Skeletal muscle cell (primary cell): Measurements from ENCODE around the gene FUT2.
A peak's percentile ranks its signal among the peaks of the same experiment; 100 is the strongest.
"Not testable (repeated sequence)": the region's sequence is repeated elsewhere in the genome, so short reads cannot be mapped to it uniquely, and the experiment has no call there.

ENCODE experiments used
- DNase-seq: peaks from one replicate; pipeline ENCODE4 v3.0.0-alpha.2; 2010; ENCODE audit warnings: low read depth
- H3K4me3 ChIP-seq: 2 replicates; pipeline ENCODE4 v1.5.1; 2011; ENCODE audit warnings: low read depth, mild to moderate bottlenecking, control low read depth, low read length, moderate library complexity

FUT2 gene

DNA sequence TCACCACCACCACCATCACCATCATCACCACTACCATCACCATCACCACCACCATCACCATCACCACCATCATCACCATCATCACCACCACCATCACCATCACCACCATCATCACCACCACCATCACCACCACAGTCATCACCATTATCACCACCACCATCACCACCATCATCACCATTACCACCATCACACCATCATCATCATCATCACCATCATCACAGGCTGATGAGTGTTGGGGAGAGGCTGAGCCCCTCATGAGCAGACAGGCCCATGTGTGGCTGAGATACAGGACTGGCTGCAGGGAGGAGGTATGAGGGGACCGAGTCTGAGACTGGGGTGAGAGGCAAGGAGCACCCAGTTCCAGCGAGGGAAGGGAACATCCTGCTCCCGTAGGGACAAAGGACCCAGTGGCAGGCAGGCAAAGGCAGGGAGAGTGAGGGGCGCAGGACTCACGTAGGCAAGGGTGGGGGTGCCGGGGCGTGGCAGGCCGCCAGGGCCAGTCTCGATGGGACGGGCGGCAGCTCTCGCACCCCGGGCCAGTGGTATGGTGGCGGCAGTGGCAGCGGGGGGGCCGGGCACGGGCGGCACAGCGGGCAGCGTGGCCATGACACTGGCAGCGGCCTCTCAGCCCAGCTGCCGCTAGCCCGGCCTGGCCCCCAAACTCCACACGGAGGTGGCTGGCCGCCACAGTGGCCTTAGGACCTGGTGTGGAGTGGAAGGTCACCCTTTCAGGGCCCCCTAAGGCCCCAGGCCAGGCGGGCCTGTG, 25.7 kb upstream of the FUT2 start:
- no peak for DNase-seq
- H3K4me3 ChIP-seq: no peak overlapping the region

DNA sequence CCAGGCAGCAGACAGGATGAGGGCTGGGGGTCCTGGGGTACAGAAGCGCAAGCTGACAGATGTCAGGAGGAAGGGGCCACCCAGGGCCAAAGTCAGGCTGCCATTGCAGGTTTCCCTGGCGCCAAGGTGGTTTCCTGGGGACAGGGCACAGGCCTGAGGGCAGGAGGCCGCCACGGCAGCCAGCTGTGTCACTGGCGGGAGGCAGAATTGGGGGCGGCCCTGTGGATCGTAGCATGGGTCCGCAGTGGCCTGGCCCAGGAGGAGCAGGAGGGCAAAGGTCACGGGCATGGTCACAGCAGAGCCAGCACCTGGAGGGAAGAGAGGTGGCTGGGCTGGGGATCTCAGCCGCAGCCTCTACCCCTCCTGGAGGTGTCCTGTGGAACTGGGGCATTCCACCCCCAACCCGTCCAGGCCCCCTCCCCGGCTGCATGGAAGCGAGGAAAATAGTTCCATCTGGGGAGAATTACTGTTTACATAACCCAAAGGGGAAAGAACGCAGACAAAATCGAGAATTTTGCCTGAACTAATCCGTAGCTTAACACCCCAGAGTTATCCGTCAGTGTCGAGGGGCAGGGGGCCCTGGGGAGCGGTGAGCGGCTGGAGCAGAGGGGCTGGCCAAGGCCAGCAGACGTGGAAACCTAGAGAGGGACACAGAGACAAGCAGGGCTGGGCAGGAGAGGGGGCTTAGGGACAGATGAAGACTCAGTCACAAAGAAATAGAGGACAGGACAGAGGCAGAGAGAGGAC, 24.9 kb upstream of the FUT2 start:
- no peak for DNase-seq
- no peak overlapping the region for H3K4me3 ChIP-seq

DNA sequence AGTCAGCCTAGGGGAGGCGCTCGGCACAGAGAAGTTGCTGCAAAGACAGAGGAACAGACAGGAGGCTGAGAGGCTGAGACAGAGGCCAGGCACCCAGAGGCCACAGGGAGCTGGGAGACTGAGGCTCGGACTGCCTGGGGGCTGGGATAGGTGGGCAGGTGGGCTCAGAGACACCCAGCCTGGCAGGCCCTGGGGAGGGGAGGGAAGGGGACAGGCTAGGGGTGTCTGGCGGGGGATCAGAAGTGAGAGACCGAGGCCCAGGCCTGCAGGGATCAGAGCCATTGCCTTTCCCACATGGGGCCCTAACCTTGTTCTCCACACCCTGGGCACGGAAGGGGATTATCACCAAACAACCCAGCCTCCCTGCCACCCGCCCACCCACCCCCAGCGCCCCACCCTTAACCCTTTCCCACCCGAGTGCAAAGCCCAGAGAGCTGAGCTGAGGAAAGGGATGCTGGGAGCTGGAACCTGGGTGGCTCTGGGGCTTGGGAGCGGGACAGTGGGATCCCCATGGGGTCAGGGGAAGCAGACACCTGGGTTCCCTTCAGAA, 24.2 kb upstream of the FUT2 start:
- no peak for DNase-seq
- no peak overlapping the region for H3K4me3 ChIP-seq

DNA sequence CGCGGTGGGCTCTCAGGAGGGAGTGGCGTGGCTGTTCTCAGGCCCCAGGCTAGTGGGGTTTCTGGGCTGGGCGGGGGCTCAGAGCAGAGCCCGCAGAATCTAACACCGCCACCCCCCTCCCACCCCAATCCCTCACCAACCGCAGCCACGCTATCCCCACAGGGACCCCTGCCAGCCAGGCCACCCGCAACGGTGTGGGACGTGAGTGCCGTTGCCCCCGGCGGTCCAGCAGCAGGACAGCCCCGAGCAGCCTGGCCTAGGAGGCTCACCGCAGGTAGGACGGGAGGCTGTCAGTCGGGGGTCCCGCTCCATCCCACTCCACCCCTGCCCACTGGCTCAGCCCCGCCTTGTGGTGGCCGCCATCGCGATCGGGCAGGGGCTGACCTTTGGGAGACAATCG, 22.8 kb upstream of the FUT2 start, which contains the start of gene NTN5:
NTN5 (minus strand) TSS at position 24 of the 400 bp plus-strand sequence. CDS start 2,031 bp downstream, outside the sequence.
- no peak within 1 kb of the TSS for H3K4me3 ChIP-seq
- no peak for DNase-seq

DNA sequence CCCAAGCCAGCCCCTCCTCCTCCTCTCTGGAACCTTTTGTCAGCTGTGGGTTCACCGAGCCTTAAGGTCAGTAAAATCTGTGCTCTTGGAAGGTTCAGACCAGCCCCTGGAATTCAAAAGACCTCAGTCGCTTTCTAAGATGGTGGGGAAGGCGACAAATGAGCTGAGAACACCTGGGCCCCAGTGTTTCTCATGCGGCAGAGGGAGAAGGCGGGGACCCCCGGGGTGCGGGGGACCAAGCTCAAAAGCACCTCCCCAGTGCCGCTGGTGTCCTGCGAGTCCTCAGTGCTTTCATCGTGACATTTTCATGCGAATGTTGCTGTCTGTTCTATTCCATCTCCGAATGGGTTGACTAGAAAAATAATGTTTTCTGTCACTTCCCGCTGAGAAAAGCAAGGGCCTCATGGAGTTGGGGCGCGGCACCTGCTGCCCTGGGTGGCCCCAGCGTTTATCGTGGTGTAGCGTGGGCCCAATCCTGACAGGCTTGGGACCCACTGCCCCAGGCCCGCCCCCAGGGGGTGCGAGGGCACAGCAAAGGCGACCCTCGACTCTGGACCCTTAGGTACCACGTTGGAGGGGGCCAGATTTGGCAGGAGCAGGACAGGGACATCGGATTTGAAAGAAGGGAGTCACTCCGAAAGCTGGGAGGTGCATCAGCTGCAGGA, 22.2 kb upstream of the FUT2 start:
- no peak overlapping the region for H3K4me3 ChIP-seq
- no peak for DNase-seq

DNA sequence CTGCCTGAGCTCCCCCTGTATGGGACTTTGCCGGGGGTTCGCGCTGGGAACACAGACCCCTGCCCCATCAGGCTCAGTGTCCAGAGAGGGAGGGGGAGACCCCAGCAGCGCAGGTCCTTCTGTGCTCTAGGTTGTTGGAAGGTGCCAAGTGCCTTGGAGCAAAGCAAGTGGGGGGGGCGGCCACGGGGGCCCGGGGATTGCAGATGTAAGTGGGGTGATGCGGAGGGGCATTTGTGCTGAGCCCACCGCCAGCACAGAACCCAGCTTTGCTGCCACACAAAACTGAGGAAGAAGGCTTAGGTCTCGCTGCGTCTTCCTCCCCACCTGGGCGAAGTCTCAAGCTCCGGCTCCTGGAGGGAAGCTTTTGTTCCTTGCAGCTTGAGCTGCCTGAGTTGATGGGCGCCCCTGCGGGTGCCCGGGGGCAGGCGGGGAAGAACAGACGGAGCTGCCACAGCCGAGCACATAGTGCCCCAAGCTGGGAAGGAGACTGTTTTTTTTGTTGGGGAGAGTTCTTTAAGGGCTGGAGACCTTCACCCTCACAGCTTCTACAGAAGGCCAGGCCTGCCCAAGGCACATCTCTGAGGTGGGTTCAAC, 21.5 kb upstream of the FUT2 start:
- H3K4me3 ChIP-seq: no peak overlapping the region
- DNase-seq: no peak

DNA sequence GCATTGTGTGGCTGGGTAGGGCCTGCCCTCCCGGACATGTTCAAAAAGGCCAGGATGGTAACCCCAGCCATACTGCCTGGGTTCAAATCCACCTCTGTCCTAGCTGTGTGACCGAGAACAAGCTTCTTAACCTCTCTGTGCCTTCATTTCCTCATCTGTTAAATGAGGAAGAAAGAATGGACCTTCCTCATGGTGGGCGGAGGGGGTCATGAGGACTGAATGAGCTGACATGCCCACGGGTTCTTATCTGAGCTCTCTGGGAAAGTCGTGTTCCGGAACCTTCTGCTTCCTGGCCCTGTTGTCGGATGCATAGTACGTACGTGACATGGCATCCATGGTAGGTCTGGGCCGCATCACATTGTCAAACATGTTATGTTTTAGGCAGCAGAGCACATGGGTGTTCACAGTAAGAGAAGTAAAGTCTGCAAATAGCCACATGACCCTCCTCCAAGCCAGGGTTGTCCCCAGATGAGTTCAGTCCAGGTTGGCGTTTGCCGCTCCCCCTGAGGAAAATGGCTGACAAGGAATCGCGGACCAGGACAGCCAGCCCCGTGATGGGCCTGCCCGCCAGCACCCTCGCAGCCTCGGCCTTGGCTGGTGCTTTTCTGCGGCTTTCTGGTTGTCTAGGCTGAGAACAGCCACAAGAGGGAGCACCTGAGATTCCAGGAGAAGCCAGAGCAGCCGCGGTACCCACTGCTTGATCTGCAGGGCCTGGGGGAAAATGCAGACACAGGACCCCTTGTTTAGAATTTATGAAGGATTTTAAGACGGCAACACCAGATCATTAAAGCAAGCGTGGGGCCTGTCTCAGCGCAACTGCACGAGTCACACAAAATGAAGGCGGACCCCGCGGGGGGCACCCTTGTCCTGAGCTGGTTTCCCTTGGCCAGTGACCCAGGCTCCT, 20.6 kb upstream of the FUT2 start:
- no peak for DNase-seq
- H3K4me3 ChIP-seq: no peak overlapping the region

DNA sequence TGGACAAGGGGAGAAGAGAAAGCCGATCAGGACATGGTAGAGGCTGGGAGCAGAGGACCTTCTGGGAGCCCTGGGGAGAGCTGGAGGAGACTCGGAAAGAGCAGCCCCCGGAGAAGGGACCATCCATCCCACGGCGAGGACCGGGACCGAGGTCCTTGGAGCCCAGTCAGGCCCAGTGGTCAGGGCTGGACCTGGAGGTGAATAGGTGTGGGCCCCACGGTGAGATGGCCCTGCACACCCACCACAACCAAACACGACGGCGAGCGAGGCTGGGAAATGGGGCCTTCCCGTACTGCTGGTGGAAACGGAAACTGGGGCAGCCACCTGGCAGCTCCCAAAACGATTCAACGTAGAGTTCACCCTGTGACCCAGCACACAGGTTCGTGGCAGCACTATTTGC, 19.3 kb upstream of the FUT2 start:
- no peak overlapping the region for H3K4me3 ChIP-seq
- DNase-seq: no peak

DNA sequence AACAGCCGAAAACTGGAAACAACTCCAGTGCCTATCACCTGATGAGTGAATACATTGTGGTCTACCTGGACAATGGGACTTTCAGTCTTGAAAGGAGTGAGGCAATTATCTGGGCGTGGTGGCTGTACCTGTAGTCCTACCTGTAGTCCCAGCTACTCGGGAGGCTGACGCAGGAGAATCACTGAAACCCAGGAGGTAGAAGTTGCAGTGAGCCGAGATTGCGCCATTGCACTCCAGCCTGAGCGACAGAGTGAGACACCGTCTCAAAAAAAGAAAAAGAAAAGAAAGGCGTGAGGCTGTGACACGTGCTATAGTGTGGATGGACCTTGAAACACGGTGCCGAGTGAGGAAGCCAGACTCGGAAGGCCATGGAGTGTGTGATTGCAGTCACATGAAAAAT, 18.9 kb upstream of the FUT2 start:
- H3K4me3 ChIP-seq: no peak overlapping the region
- DNase-seq: no peak

DNA sequence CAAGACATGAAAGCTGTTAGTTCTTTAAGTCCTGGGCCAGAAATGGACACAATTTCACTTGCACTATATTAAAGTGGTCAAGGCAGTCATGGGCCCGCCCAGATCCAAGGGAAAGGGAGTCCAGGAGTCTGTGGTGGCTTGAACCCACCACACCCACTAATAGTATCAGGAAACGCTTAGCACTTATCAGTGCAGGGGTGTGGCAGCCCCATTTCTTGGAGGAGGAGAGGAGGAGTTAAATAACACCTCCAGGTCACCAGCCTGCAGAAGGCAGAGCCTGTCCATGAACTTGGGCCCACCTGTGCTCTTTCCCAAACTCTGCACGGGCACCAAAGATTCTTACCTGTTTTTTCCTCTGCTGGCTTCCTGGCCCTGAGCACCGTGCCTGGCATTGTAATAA, 17.6 kb upstream of the FUT2 start:
- DNase-seq: no peak
- H3K4me3 ChIP-seq: no peak overlapping the region

DNA sequence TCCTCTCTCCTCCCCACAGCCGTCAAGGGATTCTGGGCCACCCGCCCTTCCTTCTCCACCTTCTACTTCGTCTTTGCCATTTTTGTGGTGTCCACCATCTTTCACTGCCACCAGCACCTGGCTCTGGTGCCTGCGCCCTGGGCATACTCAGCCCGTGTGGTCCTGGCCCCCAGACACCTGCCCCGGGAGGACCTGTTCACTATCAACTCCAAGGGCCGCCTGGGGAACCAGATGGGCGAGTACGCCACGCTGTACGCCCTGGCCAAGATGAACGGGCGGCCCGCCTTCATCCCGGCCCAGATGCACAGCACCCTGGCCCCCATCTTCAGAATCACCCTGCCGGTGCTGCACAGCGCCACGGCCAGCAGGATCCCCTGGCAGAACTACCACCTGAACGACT, 15.8 kb upstream of the FUT2 start:
- DNase-seq, H3K4me3 ChIP-seq: not testable (repeated sequence)

DNA sequence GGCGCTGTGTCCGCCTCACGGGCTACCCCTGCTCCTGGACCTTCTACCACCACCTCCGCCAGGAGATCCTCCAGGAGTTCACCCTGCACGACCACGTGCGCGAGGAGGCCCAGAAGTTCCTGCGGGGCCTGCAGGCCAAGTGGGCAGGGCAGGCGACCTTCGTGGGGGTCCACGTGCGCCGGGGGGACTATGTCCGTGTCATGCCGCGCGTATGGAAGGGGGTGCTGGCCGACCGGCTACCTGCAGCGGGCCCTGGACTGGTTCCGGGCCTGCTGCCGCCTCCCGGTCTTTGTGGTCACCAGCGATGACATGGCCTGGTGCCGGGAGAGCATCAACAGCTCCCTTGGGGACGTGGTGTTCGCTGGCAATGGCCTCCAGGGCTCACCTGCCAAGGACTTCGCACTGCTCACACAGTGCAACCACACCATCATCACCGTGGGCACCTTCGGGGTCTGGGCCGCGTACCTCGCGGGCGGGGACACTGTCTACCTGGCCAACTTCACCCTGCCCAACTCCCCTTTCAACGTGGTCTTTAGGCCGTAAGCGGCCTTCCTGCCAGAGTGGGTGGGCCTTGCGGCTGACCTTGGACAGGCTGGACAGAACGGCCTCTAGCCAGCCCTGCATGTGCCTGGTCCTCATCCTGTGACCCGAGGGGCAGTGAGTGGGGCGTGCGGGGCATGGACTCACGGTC, 15.2 kb upstream of the FUT2 start:
- no peak overlapping the region for H3K4me3 ChIP-seq
- no peak for DNase-seq

DNA sequence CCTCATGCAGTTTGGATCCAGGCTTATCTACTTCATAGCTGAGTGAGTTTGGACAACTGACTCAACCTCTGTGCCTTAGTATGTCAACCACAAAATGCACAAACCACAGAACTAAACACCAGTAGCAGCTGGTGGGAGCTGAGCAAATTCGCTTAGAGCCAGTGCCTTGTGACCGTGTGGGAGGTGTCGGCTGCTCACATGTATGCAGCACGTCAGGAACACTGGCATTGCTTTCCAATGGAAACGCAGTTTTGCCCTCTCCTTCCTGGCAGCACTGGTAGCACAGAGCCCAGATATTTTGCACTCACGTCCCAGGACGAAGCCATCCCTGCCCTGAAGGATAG, 14.7 kb upstream of the FUT2 start:
- H3K4me3 ChIP-seq: no peak overlapping the region
- DNase-seq: peak; percentile 55

DNA sequence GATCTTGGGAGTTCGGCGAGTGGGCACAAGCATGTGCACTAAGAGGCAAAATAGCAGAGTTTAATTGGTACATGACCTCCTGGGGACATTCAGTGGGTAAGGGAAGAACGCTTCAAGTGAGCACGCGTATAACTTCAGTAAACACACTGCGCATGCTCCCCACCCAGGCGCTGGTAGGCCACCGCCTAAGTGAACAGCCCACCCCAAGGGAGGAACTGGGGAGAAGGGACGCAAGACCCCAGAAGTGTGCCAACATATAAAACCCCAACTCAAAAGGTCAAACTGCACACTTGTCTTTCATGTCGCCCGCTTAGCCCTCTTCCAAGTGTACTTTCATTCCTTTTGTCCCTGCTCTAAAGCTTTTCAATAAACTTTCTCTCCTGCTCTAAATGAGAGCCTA, 12.4 kb upstream of the FUT2 start:
- DNase-seq: no peak
- no peak overlapping the region for H3K4me3 ChIP-seq

DNA sequence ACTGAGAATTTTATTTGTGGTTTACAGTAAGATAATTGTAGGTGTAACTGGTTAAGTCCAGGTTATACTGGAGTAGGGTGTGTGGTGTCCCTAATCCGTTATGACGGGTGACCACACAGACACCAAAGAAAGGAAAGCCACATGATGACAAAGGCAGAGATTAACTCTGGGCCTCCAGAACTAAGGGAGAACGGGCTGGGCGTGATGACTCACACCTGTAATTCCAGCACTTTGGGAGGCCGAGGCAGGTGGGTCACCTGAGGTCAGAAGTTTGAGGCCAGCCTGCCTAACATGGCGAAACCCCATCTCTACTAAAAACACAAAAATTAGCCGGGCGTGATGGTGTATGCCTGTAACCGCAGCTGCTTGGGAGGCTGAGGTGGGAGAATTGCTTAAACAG, 10.2 kb upstream of the FUT2 start:
- no peak for DNase-seq
- no peak overlapping the region for H3K4me3 ChIP-seq

DNA sequence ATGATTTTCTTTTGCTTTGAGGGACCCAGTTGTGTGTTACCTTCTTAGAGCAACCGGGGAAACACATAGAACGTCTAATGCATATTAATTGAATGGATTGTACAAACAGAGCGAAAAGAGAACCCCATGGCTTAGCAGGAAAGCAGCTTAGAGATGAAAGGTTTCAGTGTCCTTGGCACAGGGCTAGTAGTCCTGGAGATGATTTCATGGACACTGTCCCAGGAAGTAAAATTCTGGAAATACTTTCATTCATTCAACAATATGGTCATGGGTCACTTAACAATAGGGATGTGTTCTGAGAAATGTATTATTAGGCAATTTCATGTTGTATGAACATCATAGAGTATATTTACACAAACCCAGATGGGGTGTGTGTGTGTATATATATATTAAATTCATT, 9.7 kb upstream of the FUT2 start:
- H3K4me3 ChIP-seq: no peak overlapping the region
- DNase-seq: no peak

DNA sequence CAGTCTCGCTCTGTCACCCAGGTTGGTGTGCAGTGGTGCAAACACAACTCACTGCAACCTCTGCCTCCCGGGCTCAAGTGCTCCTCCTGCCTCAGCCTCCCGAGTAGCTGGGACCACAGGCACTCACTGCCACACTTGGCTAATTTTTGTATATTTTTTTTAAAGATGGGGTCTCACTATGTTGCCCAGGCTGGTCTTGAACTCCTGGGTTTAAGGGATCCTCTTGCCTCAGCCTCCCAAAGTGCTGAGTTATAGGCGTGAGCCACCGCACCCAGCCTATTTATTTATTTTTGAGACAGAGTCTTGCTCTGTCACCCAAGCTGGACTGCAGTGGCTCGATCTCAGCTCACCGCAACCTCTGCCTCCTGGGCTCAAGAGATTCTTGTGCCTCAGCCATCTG, 9.1 kb upstream of the FUT2 start:
- not testable (repeated sequence) for DNase-seq, H3K4me3 ChIP-seq

DNA sequence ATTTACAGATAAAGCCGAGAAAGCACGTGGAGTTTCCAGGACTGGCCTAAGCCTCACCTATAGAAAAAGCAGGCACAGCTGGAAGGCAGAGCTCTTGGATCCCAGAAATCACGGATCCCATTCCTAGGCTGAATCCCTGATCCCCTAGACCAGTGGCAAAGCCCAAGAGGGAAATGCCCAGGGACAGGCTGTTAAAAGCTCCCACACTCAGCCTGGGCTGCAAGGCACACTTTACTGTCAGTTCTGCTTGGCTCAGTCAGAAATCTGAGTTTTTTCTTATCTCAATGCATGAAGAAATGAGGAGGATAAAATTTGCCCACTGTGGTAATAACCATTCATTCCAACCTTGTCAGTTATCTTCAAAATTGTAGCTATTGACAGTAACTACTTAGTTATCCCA, 8.0 kb upstream of the FUT2 start:
- H3K4me3 ChIP-seq: no peak overlapping the region
- no peak for DNase-seq
